GM21381 (cell line): Measurements from ENCODE around the gene SIGLECL1.
"Not testable (repeated sequence)": the region's sequence is repeated elsewhere in the genome, so short reads cannot be mapped to it uniquely, and the experiment has no call there.

Experiments
- ATAC-seq: cut with Tn5 transposase; IDR thresholded peaks from one replicate; pipeline ENCODE4 v1.9.1; 2021; ENCODE audit warnings: mild to moderate bottlenecking, moderate library complexity; ENCODE audit not compliant: unreplicated experiment

SIGLECL1 gene

DNA sequence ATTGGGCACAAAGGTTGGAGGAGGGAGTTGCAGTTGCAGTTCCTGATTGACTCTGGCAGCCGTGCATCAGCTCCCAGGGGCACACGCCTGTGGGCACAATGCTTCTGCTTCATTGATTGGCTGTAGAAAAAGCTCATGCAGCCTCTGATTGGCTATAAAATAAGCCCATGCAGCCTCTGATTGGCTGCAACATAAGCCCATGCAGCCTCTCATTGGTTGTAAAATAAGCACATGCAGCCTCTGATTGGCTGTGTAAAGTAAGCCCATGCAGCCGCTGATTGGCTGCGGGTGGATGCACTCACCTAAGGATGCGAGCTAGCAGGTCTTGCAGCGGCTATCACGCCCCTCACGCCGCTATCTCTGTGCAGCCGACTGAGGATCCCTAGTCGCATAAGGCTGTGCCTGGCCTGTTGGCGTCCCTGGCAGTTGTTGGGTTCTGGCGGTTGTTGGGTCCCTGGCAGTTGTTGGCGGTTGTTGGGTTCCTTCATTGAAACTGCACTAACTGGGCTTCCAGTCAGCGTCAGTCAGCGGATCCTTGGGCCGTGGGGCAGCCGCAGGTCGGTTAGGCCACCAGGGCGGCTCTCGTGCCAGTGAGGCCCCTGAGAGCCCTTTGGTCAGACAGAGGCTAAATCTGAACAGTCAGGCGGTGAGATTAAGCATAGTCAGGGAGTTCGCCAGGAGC lies at the start of gene SIGLECL1:
TSS of gene SIGLECL1 (plus strand) at position 295 of the 682 bp plus-strand sequence. CDS start 12,993 bp downstream, outside the sequence.
- ATAC-seq, result no peak

DNA sequence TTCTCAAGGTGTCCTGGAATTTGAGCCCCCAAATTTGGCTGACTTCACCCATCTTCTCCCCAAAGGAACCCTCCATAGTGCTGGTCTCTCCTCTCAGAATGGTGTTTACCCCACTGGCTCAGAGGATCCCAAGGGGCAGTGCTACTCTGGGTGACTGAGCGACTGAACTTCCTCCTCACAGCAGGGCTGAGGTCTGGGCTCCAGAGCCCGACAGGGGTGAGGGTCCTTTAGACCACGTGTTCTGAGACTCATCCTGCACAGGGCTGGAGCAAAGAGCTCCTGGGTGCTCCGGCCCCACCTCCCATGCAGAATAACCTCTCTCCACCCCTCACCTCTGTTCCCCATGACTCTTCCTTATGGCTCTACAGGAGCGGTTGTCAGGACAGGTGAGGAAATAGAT lies 49.2 kb upstream of the SIGLECL1 start:
- ATAC-seq, result no peak

- no peak for ATAC-seq
Observed at GRCh38 chr19:51203916-51204315, 47.0 kb upstream of the SIGLECL1 start.

- ATAC-seq, result no peak
Observed at GRCh38 chr19:51204321-51204720, 46.6 kb upstream of the SIGLECL1 start.

GRCh38 chr19:51207747-51208146 lies 43.1 kb upstream of the SIGLECL1 start:
- no peak for ATAC-seq

- no peak for ATAC-seq
Observed at GRCh38 chr19:51210191-51210784, 40.6 kb upstream of the SIGLECL1 start.

GRCh38 chr19:51210874-51211361 lies 40.0 kb upstream of the SIGLECL1 start:
- not testable (repeated sequence) for ATAC-seq

GRCh38 chr19:51211833-51212232 lies 39.0 kb upstream of the SIGLECL1 start:
- ATAC-seq, result no peak

GRCh38 chr19:51219307-51219706 lies 31.6 kb upstream of the SIGLECL1 start:
- no peak for ATAC-seq

DNA sequence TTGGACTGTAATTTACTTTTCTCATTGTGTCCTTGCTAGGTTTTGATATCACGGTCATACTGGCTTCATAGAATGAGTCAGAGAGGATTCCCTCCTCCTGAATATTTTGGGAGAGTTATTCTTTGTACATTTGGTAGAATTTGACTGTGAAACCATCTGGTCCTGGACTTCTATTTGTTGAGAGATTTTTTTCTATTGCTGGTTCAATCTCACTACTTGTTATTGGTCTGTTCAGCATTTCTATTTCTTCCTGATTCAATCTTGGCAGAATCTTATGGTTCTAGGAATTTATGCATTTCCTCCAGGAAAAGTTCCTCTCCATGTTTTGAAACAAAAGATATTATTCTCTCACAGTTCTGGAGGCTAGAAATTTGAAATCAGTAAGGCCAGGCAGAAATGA lies 30.9 kb upstream of the SIGLECL1 start:
- ATAC-seq, result no peak

DNA sequence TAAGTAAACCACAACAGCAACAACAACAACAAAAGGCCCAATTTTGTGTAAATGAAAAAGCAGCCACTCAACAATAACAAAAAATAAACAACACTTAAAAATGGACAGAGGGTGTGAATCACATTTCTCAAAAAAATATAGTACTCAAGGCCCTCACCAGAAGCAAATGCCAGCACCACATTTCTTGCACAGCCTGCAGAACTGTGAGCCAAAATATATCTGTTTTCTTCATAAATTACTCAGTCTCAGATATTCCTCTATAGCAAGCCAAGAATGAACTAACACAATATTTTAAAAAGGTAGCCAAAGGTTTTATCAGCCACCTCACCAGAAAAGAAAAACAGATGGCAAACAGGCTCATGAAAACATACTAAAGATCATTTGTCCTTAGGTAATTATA lies 29.9 kb upstream of the SIGLECL1 start:
- no peak for ATAC-seq

GRCh38 chr19:51224163-51224641 lies 26.7 kb upstream of the SIGLECL1 start:
- ATAC-seq, result no peak

- ATAC-seq, result not testable (repeated sequence)
Observed at GRCh38 chr19:51224898-51225393, 25.9 kb upstream of the SIGLECL1 start, which contains the start of gene CD33. CD33 (plus strand) TSS chr19:51225080; CDS start chr19:51225119, 39 bp downstream.

DNA sequence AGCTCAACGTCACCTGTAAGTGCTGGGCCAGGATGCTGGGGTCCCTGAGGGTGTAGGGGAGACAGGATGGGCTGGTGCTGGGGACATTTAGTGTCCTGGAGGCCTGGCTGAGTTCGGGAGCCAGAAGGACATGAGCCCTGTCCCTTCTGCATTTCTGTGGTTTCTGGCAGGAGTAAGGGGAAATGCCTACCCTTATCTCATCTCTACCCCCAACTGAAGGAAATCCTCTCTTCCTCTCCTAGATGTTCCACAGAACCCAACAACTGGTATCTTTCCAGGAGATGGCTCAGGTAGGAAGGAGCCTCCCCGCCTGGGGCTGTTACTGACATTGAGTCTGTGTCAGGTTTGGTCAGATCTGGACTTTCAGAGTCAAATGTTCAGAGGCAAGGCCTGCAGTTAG lies 24.8 kb upstream of the SIGLECL1 start:
- ATAC-seq, result no peak

DNA sequence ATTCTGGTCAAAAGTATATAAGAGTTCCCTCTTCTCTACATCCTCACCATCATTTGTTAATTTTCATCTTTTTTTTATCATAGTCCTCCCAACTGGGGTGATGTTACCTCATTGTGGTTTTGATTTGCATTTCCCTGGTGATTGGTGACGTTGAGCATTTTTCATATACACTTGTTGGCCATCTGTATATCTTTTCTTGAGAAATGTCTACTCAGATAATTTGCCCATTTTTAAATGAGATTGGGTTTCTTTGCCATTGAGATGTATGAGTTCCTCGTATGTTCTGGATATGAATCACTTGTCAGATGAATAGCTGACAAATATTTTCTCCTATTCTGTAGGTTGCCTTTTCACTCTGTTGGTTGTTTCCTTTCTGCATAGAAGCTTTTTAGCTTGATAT lies 23.6 kb upstream of the SIGLECL1 start:
- no peak for ATAC-seq

GRCh38 chr19:51227966-51228365 lies 22.9 kb upstream of the SIGLECL1 start:
- ATAC-seq, result no peak

- ATAC-seq, result no peak
Observed at GRCh38 chr19:51240866-51241265, 10.0 kb upstream of the SIGLECL1 start.

DNA sequence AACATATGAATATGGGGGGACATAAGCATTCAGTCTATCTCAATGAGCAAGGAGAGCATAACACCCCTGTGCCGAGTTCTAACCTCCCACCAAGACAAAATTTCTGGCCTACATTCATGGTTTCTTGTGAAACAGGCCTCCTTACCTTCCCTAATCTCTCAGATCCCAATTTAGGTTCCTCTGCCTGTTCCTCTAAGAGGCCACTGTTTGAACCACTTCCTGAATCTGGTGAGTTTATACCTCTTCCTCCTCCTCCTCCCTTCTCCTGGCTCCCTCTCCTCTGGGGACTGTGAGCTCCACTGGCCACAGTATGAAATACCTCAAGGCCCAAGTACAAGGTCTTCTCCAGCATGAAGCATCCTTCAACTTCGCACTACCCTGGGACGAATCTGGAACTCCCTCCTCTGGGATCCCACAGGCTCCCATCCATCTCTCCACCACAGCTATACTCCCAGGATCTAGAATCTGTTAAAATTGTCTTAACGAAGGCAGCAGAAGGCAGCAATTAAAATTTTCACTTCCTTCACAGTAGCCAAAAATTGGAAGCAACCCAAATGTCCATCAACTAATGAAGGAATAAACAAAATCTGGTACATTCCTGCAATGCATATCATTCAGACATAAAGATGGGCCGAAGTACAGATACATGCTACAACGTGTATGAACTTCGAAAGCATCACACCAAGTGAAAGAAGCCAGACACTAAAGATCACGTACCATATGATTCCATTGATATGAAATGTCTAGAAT lies 7.8 kb upstream of the SIGLECL1 start:
- no peak for ATAC-seq

- no peak for ATAC-seq
Observed at GRCh38 chr19:51246164-51246552, 4.7 kb upstream of the SIGLECL1 start.

- ATAC-seq, result no peak
Observed at GRCh38 chr19:51247972-51248590, 2.8 kb upstream of the SIGLECL1 start.

DNA sequence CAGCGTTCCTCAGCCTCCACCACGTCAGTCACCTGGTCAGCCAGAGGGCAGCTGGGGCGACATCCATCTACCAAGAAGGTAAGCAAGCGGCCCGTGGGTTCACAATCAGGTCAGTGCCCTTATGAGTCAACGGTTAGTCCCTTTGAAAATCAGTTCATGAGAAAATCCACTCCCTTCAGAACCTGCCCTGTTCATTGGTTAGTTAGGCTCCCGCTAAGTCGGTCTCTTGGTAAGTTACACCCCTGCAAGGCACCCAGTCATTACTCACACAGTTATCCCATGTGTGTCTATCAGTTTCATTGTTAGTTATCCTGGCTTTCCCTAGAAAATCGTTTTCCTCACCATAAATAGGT lies 564 bp downstream of the SIGLECL1 start:
- ATAC-seq, result no peak
